Vagina (tissue), 2 donors: ENCODE measurements around the gene MAP2K7. TPM values are rescaled to one million over a fixed set of nuclear protein-coding genes. Genes with fewer than 3 reads are reported as not detected.
"Not testable (repeated sequence)": the region's sequence is repeated elsewhere in the genome, so short reads cannot be mapped to it uniquely, and the experiment has no call there.

Source experiments
- DNase-seq, 2 donors: peaks; one replicate each; pipeline ENCODE4 v3.0.0-alpha.2; 2017; ENCODE audit errors: extremely low spot score in 2 of 2
- H3K27ac ChIP-seq: fragments of 200-600 bp; sonication (generic); one replicate; pipeline ENCODE4 v1.5.1; 2019
- H3K27me3 ChIP-seq: fragments of 200-600 bp; sonication (generic); one replicate; pipeline ENCODE4 v1.5.1; 2019
- H3K36me3 ChIP-seq, 2 donors: fragments of 200-600 bp; sonication (generic); one replicate each; pipeline ENCODE4 v1.5.1; 2017 to 2019
- H3K4me1 ChIP-seq: fragments of 200-600 bp; sonication (generic); one replicate; pipeline ENCODE4 v1.5.1; 2019
- H3K4me3 ChIP-seq, 2 donors: fragments of 200-600 bp; sonication (generic); 1 replicate in 1 of 2; 2 replicates in 1 of 2; pipeline ENCODE4 v1.5.1; 2016 to 2019
- H3K9me3 ChIP-seq: fragments of 200-600 bp; sonication (generic); one replicate; pipeline ENCODE4 v1.5.1; 2019
- CTCF ChIP-seq, 3 experiments: fragments of 450-650 bp in 2 of 3; fragments of 200-600 bp in 1 of 3; sonication (generic) in 1 of 3; IDR thresholded peaks; one replicate each; pipeline ENCODE4 v1.5.1; 2017 to 2019; ENCODE audit warnings: antibody characterized with exemption in 3 of 3, mild to moderate bottlenecking in 2 of 3, moderate library complexity in 2 of 3
- POLR2A ChIP-seq, 2 donors: fragments of 450-650 bp; IDR thresholded peaks; one replicate each; pipeline ENCODE4 v1.6.1; 2017; ENCODE audit warnings: antibody characterized with exemption in 2 of 2, mild to moderate bottlenecking in 2 of 2, moderate library complexity in 2 of 2
- POLR2AphosphoS5 ChIP-seq, 2 donors: sonication (generic); formaldehyde crosslinking; IDR thresholded peaks; one replicate each; pipeline ENCODE4 v1.9.0; 2017; ENCODE audit warnings: antibody characterized with exemption in 2 of 2, mild to moderate bottlenecking in 2 of 2, low read depth in 1 of 2; ENCODE audit not compliant: insufficient read depth in 1 of 2
- intact Hi-C: fragments of 100-400 bp; cut with DNase I; formaldehyde crosslinking; loops from one replicate; pipeline ENCODE4 v1.15.1; 2023
- total RNA-seq: library from RNA; depleted of rRNA; stranded (reverse); fragments of >200 nt; gene quantifications from one replicate; pipeline ENCODE4 v1.2.3, GENCODE V29; 2016

MAP2K7 gene
- total RNA-seq, 1 donor from 2014 or later: 26.8 TPM

GRCh38 chr19:7915250-7916102 lies 11.8 kb downstream of the MAP2K7 start:
- DNase-seq: no peak
- H3K4me3 ChIP-seq: peak overlapping the region; percentile 41 to 48

GRCh38 chr19:7916103-7916954 lies 12.7 kb downstream of the MAP2K7 start:
- H3K4me1 ChIP-seq: peaks cover 50% of the 10 kb centered on the region

More at GRCh38 chr19:7915250-7916102, 11.8 kb downstream of the MAP2K7 start:
- TF ChIP-seq POLR2A (IDR thresholded peaks at IDR 0.05) (no peak), POLR2AphosphoS5 (IDR thresholded peaks at IDR 0.05; ENCODE audit: insufficient read depth in 1 of 2, low read depth in 1 of 2) (no peak), CTCF (IDR thresholded peaks at IDR 0.05) (no peak)
- peak overlapping the region; percentile 63 for H3K27ac ChIP-seq
- H3K27me3 ChIP-seq: no peaks in the 10 kb centered on the region
- peaks cover 46% of the 10 kb centered on the region for H3K4me1 ChIP-seq
- no peaks in the 10 kb centered on the region for H3K9me3 ChIP-seq
- intact Hi-C loops: loop anchor here (10.0 kb wide), 1 partner anchor 89 kb away; the partner anchor contains the start of gene ELAVL1
- H3K36me3 ChIP-seq: peaks cover 0 to 32% of the 10 kb centered on the region in 2 donors

DNA sequence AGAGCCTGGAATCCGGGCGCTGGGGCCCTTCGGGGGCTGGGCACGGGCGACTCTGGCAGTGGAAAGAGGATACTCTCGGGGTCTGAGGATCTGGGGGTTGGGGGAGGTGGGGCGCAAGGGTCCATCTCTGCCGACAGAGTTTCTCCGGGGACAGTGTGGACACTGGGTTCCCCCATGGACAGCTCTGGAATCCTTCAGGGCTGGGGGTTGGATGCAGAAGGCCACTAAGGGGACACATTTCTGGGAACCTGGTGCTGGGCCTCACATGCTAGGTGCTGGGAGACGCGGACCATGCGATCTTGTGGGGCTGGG lies 13.2 kb downstream of the MAP2K7 start:
- Histone ChIP-seq H3K27ac (peak overlapping the region; percentile 63), H3K4me3 (peak overlapping the region; percentile 41 to 48), H3K27me3 (no peaks in the 10 kb centered on the region), H3K9me3 (no peaks in the 10 kb centered on the region), H3K36me3 (peaks cover 0 to 22% of the 10 kb centered on the region in 2 donors), H3K4me1 (peaks cover 56% of the 10 kb centered on the region)
- intact Hi-C loops: loop anchor here (10.0 kb wide), 1 partner anchor 88 kb away; the partner anchor contains the start of gene ELAVL1
- no peak for DNase-seq
- TF ChIP-seq POLR2A (IDR thresholded peaks at IDR 0.05) (no peak), CTCF (IDR thresholded peaks at IDR 0.05) (no peak), POLR2AphosphoS5 (IDR thresholded peaks at IDR 0.05; ENCODE audit: insufficient read depth in 1 of 2, low read depth in 1 of 2) (no peak)

More at GRCh38 chr19:7916103-7916954, 12.7 kb downstream of the MAP2K7 start:
- Histone ChIP-seq H3K4me3 (peak overlapping the region; percentile 41 to 48), H3K27me3 (no peaks in the 10 kb centered on the region), H3K27ac (peak overlapping the region; percentile 63), H3K9me3 (no peaks in the 10 kb centered on the region), H3K36me3 (peaks cover 0 to 23% of the 10 kb centered on the region in 2 donors)
- no peak for DNase-seq
- intact Hi-C loops: loop anchor here (10.0 kb wide), 1 partner anchor 88 kb away; the partner anchor contains the start of gene ELAVL1
- no peak for TF ChIP-seq POLR2A (IDR thresholded peaks at IDR 0.05)
- TF ChIP-seq POLR2AphosphoS5 (IDR thresholded peaks at IDR 0.05; ENCODE audit: insufficient read depth in 1 of 2, low read depth in 1 of 2): no peak
- no peak for TF ChIP-seq CTCF (IDR thresholded peaks at IDR 0.05)

DNA sequence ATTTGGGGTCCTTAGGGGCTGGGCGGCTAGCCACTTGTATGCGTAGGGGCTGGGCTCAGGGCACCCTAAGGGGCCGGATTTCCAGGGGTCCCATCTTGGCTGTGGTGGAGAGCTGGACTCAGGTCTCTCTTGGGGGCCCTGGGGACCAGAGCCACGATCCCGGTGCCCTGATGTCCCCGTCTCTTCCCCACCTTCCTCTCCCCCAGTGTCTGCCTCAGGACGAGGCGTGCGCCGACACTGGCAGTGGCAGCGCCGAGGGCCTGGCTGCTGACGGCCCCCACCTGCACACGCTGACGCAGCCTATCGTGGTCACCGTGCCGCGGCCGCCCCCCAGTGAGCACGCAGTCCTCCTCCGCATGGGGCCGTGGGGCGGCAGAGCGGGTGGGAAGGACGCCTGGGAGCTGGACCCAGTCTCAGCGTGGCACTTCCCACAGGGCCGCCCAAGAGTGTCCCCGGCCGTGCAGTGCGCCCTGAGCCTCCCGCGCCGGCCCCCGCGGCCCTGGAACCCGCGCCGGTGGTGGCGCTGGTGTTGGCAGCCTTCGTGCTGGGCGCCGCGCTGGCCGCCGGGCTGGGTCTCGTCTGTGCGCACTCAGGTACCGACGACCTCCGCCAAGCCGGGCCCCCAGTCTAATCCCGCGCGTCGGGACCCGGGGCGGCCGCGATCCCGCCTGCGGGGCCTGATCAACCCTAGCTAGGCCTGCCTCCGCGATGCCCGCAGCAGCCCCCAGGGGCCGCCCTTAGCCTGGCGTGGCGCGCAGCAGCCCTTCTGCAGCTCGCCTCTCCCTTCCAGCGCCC lies 13.8 kb downstream of the MAP2K7 start:
- no peaks in the 10 kb centered on the region for H3K27me3 ChIP-seq
- DNase-seq: no peak
- TF ChIP-seq POLR2AphosphoS5 (IDR thresholded peaks at IDR 0.05; ENCODE audit: insufficient read depth in 1 of 2, low read depth in 1 of 2) (no peak), CTCF (IDR thresholded peaks at IDR 0.05) (peak in 2 of 3 experiments; percentile 17 to 51)
- H3K36me3 ChIP-seq: peaks cover 0 to 22% of the 10 kb centered on the region in 2 donors
- intact Hi-C loops: loop anchor here (10.0 kb wide), 1 partner anchor 87 kb away; the partner anchor contains the start of gene ELAVL1
- no peaks in the 10 kb centered on the region for H3K9me3 ChIP-seq
- peak overlapping the region; percentile 41 to 48 for H3K4me3 ChIP-seq
- H3K27ac ChIP-seq: peak overlapping the region; percentile 63
- H3K4me1 ChIP-seq: peaks cover 62% of the 10 kb centered on the region

DNA sequence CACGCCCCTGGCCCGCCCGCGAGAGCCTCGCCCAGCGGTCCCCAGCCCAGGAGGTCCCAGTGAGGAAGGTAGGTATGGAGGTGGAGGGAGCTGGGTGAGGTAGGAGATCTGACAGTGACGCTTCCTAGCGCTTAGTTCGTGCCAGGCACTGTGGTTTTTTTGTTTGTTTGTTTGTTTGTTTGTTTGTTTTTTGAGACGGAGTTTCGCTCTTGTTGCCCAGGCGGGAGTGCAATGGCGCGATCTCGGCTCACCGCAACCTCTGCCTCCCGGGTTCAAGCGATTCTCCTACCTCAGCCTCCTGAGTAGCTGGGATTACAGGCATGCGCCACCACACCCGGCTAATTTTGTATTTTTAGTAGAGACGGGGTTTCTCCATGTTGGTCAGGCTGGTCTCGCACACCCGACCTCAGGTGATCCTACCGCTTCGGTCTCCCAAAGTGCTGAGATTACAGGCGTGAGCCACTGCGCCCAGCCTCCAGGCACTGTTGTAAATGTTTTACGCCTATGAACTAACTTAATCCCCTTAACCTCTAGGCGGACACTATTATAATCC lies 14.5 kb downstream of the MAP2K7 start:
- H3K27ac ChIP-seq: peak overlapping the region; percentile 63
- peak overlapping the region; percentile 41 to 48 for H3K4me3 ChIP-seq
- peaks cover 68% of the 10 kb centered on the region for H3K4me1 ChIP-seq
- H3K27me3 ChIP-seq, DNase-seq, H3K9me3 ChIP-seq: not testable (repeated sequence)
- intact Hi-C loops: loop anchor here (10.0 kb wide), 1 partner anchor 87 kb away; the partner anchor contains the start of gene ELAVL1
- peaks cover 0 to 22% of the 10 kb centered on the region in 2 donors for H3K36me3 ChIP-seq
